NCI-H510A (cell line): ENCODE data around the gene CTF1.
"Not testable (repeated sequence)": the region's sequence is repeated elsewhere in the genome, so short reads cannot be mapped to it uniquely, and the experiment has no call there.

Experiments used
- DNase-seq: peaks from one replicate; lab custom pipeline; 2025; lab: John Stamatoyannopoulos, UW

The CTF1 gene

DNA sequence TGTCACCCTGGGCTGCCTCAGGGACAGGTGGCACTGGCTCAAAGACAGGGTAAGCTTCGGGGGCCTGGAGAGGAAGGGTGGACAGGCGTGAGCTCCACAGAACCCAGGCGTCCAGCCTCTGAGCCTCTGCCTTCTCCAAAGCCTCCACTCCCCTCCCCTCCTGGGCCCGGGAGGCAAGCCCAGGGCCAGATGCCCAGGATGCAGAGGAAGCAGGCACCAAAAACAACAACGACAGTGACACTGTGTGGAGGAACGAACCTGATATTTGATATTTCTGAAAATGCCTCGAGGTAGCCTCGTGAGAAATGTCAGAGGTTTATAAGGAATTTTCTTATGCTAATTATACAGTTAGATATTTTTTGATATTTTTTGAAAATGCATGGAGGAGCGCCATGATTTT, 8.5 kb upstream of the CTF1 start:
- no peak for DNase-seq

DNA sequence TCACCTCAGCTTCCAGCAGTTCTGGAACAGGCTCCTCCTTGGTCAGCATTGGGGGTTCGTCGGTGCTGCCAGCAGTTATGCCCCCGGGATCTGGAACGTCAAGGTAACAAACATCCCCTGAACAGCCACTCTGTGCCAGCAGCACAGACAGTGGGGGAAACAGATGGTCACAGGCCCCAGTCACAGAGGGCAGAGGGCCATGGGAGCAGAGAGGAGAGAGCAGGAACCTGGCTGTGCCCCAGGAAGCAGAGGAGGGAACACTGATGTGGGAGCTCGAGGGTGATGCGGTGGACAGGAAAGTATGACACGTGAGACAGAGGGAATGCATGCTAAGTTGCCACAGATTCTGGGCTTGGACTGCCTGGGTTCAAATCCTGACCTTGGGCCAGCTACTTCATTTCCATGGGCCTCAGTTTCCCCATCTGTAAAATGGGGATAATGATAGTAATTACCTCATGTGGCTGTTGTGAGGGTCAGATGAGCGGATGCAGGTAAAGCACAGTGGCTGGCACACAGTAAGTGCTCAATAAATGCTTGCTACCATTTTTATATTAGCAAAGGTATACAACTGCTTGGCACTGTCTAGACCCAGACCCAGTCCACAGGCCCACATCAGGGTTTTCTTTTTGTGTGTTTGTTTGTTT, 7.4 kb upstream of the CTF1 start:
- DNase-seq: no peak

DNA sequence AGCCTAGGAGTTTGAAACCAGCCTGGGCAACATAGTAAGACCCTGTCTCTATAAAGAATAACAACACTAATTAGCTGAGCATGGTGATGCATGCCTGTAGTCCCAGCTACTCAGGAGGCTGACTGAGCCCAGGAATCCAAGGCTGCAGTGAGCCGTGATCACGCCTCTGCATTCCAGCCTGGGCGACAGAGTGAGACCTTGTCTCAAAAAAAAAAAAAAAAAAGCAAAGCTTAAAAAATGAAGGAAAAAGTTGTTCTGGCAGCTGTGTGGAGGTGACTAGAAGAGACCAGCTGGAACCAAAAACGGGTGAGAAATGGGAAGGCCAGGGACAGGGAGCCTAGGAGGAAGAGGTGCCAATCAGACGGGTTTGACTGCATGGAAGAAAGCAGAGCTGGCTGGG, 6.7 kb upstream of the CTF1 start:
- DNase-seq: no peak

DNA sequence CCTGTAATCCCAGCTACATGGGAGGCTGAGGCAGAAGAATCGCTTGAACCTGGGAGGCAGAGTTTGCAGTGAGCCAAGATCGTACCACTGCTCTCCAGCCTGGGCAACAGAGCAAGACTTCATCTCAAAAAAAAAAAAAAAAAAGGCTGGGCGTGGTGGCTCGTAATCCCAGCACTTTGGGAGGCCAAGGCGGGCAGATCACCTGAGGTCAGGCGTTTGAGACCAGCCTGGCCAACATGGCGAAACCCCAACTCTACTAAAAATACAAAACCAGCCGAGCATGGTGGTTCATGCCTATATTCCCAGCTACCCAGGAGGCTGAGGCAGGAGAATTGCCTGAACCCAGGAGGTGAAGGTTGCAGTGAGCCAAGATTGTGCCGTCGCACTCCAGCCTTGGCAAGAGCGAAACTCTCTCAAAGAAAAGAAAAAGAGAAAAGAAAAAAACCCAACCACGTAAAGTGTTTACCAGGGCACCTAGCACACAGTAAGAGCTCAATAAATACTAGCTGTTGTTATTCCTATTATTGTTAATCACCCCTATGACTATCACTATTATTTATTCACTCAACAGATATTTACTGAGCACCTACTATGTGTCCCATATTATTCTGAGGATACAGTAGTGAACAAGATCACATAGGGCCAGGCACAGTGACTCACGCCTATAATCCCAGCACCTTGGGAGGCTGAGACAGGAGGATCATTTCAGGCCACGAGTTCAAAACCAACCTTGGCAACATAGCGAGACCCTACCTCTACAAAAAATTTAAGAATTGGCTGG, 5.2 kb upstream of the CTF1 start:
- DNase-seq: not testable (repeated sequence)

DNA sequence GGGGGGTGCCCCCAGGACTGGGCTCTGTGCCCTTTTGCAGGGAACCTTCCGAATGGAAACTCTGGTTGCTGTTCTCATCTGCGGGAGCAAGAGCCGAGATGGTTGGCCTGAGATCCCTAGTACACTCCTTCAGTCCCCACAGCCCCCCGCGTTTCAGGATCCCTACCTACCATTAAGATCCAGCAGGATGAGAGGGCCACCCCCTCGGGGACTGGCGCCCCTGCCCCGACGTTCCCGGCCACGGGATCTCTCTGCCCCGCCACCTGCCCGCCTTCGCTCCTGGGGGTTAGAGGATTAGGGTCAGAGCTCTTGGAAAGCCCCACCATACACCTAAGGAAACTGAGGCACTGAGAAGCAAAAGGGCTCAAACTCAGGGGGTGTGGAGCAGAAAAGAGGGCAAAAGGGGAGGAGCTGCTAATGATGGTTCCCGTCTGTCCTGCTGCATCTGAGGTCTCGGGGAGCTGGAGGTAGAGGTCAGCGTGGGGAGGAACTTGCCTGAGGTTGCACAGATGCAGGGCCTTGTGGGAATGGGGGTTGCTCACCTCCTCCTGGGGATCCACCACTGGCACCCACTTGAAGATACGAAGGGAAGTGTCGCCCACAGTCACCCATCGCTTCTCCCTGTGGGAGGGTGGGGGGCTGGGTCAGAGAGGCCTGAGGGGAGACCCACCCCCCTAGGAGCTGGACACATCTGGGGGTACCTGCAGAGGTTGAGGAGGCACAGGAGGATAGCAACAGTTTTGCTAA, 3.6 kb upstream of the CTF1 start:
- no peak for DNase-seq

DNA sequence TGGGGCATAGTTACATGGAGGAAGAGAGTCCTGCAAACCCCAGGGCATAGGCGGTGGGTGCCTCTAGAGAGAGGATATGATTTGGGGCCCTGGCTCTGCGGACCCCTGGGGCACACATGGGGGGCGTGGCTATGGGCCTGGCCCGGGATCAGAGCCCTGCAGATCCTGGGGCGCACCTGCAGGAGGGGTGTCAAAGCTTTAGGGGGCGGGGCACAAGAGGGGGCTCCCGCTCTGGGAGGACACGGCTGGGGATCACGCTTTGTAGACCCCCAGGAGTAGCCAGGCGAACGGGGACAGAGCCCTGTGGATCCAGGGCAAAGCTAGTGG, 3.0 kb upstream of the CTF1 start:
- DNase-seq: no peak

DNA sequence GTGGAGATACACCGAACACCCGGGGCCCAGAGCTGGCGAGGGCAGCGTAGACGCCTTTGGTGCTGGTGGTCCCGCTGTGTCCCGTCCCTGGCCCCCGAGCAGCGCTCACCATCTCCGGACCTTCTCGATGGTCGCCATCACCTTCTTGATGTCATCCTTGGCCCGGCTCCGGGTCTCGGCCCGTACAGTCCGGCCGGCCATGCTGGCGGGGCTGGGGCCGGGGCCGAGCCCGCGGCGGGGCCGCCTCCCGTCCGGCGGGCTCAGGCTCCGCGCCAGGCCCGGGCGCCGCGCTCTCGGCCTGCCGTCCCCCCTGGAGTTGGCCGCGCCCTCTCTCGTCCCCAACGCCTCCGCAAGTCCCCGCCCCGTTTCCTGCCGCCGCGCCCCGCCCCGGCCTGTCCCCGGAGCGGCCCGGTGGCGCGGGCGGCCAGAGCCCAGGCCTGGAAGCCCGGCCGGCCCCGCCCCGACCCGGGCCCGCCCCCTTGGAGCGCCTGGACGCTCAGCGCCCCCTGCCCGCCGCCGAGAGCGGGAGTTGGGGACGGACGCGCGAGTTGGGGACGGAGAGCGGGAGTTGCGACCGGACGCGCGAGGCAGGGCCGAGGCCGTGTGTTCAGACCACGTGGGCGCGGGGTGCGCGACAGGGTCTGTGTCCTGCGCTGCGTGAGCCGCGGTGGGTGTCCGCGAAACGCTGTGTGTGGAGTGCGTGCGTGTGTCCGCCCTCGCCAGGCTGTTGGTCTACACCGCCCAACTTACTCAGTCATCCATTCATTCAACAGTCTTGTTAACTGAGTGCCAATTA, 2.5 kb upstream of the CTF1 start, which contains the start of gene BCL7C:
Gene BCL7C, minus strand, starts transcription at position 334 of the 796 bp plus-strand sequence. Its CDS starts 133 bp downstream, at position 201.
- DNase-seq: peak; percentile 96

DNA sequence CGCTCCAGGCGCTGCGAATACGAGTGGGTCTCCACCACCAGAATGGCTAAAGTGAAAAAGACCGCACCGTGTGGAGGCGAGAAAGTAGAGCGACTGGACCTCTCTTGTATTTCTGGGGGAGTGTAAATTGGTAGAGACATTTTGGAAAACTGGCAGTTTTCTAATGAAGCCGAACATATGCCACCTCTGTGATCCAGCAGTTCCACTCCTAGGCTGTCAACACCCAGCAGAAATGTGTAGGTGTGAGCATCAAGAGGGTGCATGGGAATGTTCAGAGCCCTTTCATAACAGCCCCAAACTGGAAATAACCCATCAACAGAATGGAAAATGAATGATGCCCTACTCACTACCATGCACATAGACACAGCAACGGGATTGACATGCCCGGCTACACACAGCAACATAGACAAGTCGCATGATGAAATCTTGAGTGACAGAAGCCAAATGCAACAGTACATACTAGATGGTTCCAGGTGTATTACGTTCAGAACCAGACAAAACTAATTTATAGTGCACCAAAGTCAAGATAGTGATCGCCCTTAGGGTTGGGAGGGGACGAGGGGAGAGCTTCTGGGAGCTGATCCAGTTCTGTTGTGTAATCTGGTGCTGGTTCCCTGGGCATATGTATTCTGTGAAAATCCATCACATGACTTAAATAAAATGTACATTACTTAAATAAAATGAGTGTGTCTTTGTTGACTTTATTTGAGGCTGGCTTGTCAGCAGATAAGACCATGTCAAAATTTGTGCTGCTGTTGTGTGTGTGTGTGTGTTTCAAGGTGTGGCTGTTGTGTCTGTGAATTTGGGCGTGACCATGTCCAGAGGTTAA, 1.7 kb upstream of the CTF1 start:
- no peak for DNase-seq

DNA sequence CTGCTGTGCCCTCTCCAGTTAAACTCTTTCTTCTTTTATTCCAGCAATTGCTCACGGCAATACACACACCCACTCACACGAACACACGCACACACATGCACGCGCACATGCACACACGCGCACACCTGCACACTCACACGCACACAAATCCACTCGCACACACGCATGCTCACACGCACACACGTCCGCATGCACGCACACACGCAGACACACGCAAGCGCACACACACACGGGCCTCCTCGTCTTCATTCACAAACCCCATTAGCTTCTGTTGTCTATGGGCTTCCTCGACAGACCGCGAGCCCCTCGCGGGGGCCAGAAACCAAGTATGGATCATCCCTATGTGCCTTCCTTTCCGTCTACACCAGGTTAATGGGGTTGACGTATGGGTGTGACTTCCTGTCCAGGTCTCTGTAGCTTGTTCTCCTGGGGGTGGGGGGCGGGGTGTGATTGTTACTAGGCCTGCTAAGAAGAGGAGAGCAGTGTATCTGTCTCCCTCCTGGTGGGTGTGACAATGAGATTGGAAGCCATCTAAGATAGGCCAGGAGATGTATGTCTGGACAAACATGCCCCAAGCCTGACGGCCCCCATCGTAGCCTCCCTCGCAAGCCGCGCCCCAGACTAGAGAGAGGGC, 670 bp upstream of the CTF1 start:
- no peak for DNase-seq

DNA sequence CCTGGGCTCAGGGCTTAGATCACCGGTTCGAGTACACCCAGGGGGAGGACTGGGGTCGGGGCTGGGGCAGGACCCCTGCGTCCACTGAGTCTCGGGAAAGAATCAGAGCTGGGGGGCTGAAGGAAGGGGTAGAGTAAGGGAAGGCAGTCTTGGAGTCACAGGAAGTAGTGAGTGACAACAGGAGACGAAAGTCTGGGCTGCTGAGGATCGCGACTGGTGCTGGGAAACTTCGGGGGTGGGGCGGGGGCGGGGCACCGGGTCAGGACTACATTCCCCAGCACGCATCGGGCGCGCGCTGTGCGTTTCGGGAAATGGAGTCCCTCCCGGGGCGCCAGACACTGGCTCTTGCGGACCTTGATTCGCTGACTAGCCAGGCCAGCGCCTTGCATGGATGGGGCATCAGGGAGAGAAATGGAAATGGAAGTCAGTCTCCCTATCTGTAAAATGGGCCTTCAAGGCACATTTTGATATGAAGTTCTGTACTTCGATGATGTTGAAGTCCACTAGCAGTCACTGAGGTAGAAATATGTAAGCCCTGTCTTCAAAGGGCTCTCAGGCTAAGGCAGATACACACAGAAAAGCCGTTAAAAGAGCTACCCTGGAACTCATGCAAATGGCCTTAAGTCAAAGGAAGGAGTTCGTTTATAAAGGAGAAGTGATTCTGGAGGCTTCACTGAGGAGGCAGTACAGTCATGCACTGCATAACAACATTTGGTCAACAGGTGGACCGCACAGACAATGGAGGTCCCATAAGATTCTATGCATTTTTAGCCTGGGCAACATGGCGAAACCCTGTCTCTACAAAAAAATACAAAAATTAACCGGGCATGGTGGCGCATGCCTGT, 697 bp downstream of the CTF1 start:
- DNase-seq: peak; percentile 79

DNA sequence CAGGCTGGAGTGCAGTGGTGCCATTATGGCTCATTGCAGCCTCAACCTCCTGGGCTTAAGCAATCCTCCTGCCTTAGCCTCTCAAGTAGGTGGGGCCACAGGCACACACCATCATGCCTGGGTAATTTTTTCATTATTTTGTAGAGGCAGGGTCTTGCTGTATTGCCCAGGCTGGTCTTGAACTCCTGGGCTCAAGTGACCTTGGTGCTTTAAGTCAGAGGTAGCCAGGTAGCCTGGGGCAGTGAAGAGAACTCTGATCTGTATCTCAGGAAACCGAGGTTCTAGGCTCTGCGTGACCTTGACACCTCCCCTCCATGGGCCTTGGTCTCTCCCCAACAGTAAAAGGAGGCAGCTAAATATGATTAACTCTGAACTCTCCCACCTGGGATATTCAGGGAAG, 3.4 kb downstream of the CTF1 start:
- no peak for DNase-seq

DNA sequence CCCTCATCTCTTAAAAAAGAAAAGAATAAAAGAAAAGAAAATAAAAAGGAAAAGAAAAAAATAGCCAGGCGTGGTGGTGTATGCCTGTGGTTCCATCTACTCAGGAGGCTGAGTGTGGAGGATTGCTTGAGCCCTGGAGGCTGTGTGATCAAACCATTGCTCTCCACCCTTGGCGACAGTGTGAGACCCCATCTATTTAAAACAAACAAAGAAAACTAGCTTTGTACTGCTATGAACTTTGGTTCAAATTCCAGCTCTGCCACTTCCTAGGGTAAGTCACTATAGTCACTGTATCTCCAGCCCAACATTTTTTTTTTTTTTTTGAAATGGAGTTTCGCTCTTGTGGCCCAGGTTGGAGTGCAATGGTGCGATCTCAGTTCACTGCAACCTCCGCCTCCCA, 4.2 kb downstream of the CTF1 start:
- no peak for DNase-seq

DNA sequence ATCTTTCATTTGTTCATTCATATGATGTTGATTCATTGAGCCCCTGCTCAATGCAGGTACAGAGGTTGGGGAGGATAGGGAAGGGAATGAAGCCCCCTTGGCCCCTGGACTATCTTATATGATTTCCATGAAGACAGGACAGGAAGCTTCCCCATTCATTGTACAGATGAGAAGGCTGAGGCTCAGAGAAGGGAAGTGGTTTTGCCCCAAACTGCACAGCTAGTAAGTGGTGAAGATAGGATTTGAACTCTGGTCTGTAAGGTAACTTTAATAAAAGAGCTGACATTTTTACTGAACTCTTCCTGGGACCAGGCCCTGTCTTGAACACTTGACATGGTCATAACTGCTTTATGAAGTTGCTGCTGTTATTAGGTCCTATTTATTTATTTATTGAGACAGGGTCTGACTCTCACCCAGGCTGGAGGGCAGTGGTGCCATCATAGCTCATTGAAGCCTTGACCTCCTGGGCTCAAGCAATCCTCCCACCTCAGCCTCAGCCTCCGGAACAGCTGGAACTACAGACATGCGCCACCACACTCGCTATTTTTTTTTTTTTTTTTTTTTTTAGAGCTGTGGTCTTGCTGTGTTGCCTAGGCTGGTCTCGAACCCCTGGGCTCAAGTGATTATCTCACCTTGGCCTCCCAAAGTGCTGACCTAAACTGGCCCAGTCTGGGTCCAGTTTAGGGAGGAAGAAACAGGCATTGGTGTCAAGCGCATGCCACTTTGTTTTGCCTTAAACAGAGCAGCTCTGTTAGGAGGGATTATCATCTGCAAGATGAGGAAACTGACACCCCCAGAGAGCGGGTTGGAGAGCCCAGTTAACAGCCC, 5.0 kb downstream of the CTF1 start:
- DNase-seq: no peak

DNA sequence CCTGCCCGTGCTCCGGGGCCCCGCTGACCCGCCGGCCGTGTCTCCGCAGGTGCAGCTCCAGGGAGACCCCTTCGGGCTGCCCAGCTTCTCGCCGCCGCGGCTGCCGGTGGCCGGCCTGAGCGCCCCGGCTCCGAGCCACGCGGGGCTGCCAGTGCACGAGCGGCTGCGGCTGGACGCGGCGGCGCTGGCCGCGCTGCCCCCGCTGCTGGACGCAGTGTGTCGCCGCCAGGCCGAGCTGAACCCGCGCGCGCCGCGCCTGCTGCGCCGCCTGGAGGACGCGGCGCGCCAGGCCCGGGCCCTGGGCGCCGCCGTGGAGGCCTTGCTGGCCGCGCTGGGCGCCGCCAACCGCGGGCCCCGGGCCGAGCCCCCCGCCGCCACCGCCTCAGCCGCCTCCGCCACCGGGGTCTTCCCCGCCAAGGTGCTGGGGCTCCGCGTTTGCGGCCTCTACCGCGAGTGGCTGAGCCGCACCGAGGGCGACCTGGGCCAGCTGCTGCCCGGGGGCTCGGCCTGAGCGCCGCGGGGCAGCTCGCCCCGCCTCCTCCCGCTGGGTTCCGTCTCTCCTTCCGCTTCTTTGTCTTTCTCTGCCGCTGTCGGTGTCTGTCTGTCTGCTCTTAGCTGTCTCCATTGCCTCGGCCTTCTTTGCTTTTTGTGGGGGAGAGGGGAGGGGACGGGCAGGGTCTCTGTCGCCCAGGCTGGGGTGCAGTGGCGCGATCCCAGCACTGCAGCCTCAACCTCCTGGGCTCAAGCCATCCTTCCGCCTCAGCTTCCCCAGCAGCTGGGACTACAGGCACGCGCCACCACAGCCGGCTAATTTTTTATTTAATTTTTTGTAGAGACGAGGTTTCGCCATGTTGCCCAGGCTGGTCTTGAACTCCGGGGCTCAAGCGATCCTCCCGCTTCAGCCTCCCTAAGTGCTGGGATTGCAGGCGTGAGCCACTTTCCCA, 5.9 kb downstream of the CTF1 start:
- peak; percentile 63 for DNase-seq

DNA sequence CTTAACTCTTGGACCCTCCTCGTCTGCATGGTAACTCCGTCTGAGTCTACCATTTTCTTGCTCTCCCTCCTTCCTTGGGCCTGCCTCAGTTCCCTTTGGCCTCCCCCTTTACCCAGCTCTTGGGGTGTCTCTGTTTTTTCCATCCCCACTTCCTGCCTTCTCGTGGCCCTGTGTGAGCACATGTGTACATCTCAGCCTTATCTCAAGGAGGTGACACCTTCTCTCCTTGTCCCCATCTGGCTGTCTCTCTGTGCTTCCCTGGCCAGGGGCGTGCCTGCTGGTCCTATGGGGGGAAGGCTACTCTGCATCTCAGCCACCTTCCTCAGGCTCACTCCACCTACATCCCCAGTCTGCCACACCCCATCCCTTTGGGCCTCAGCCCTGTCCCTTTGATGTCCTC, 6.6 kb downstream of the CTF1 start:
- no peak for DNase-seq

DNA sequence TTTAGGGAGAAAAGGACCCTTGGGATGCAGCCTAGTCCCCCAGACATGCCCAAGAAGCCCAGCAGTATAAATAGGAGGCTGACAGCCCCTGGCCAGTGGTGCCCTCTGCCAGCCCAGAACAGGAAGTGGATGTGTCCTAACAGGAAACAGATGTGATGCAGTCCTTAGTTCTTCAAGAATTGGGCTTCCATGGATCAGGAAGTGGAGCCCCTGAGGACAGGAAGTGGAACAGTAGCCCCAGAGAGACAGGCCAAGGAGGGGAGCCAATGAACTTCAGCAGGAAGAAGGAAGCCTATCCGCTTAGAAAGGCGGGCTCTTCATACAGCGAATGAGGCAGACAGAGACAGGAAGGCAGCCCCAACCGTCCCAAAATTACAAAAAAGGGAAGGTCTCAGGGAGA, 7.2 kb downstream of the CTF1 start:
- no peak for DNase-seq

DNA sequence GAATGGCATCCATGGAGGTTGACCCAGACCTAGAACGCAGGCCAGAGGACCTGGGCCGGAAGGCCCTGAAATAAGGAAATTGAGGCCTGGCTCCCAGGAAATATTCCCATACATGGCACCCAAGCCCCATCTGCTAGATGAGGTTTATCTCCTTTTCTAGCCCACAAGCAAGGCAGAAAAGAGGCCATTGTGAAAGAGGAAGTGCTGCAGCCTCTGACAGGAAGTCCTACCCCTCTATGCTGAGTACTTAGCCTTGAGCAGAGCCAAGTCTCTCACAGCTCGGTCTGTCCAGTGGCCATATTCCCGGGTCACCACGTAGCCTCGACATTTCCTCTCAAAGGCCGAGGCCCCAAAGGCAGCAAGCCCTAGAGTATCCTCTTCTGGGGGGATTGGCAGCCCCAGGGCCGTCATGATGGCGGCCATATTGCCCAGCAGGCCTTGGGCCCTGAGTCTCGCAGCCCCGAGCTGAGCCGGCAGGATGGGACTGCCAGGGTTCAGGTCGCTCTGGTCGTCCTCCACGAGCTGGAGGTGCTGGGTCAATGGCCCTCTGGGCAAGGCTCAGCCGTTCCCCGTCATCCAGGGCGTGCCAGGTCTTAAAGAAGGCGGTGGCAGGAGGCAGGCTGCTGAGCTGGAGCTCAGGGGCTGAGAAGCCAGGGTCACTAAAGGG, 7.8 kb downstream of the CTF1 start:
- DNase-seq: no peak
